ENCODE results near the gene JUN. TPM values are rescaled to one million over a fixed set of nuclear protein-coding genes. Genes with fewer than 3 reads are reported as not detected.
"Not testable (repeated sequence)": the region's sequence is repeated elsewhere in the genome, so short reads cannot be mapped to it uniquely, and the experiment has no call there.

Gene JUN
- total RNA-seq, 3 donors from 2014 or later, result 119 to 880 (median 379) TPM

GRCh38 chr1:58804853-58805565 lies 21.2 kb upstream of the JUN start:
- Histone ChIP-seq H3K36me3 (no peaks in the 10 kb centered on the region), H3K4me3 (no peak overlapping the region), H3K9me3 (no peaks in the 10 kb centered on the region), H3K4me1 (no peaks in the 10 kb centered on the region), H3K27ac (no peak overlapping the region), H3K27me3 (no peaks in the 10 kb centered on the region)
- TF ChIP-seq POLR2AphosphoS5 (IDR thresholded peaks at IDR 0.05) (no peak), CTCF (IDR thresholded peaks at IDR 0.05) (no peak), POLR2A (IDR thresholded peaks at IDR 0.05) (no peak)
- DNase-seq (ENCODE audit: low spot score in 2 of 2), result no peak
- intact Hi-C loops (cut with DNase I; ENCODE audit: low total_unique reads), result no loop called here

GRCh38 chr1:58803858-58804257 lies 20.0 kb upstream of the JUN start:
- TF ChIP-seq CTCF (IDR thresholded peaks at IDR 0.05), result no peak
- no peak for TF ChIP-seq POLR2AphosphoS5 (IDR thresholded peaks at IDR 0.05)
- no peak for TF ChIP-seq POLR2A (IDR thresholded peaks at IDR 0.05)
- intact Hi-C loops (cut with DNase I; ENCODE audit: low total_unique reads), result no loop called here
- no peak for DNase-seq (ENCODE audit: low spot score in 2 of 2)

GRCh38 chr1:58802640-58803399 lies 19.0 kb upstream of the JUN start:
- DNase-seq (ENCODE audit: low spot score in 2 of 2), result no peak
- no peak overlapping the region for H3K4me3 ChIP-seq
- no peaks in the 10 kb centered on the region for H3K36me3 ChIP-seq

More at GRCh38 chr1:58803858-58804257, 20.0 kb upstream of the JUN start:
- Histone ChIP-seq H3K4me1 (no peaks in the 10 kb centered on the region), H3K27me3 (no peaks in the 10 kb centered on the region), H3K36me3 (no peaks in the 10 kb centered on the region), H3K9me3 (no peaks in the 10 kb centered on the region), H3K4me3 (no peak overlapping the region), H3K27ac (no peak overlapping the region)

GRCh38 chr1:58801286-58801685 lies 17.4 kb upstream of the JUN start:
- DNase-seq (ENCODE audit: low spot score in 2 of 2); H3K27ac ChIP-seq; H3K36me3 ChIP-seq; intact Hi-C loops (cut with DNase I; ENCODE audit: low total_unique reads); H3K9me3 ChIP-seq; H3K4me3 ChIP-seq; H3K4me1 ChIP-seq; H3K27me3 ChIP-seq: not testable (repeated sequence)

More at GRCh38 chr1:58802640-58803399, 19.0 kb upstream of the JUN start:
- TF ChIP-seq CTCF (IDR thresholded peaks at IDR 0.05), result no peak
- TF ChIP-seq POLR2A (IDR thresholded peaks at IDR 0.05), result no peak
- no peak for TF ChIP-seq POLR2AphosphoS5 (IDR thresholded peaks at IDR 0.05)
- H3K9me3 ChIP-seq, result no peaks in the 10 kb centered on the region
- no peaks in the 10 kb centered on the region for H3K27me3 ChIP-seq
- intact Hi-C loops (cut with DNase I; ENCODE audit: low total_unique reads), result no loop called here
- H3K27ac ChIP-seq, result no peak overlapping the region
- no peaks in the 10 kb centered on the region for H3K4me1 ChIP-seq

- TF ChIP-seq POLR2AphosphoS5 (IDR thresholded peaks at IDR 0.05) (no peak), POLR2A (IDR thresholded peaks at IDR 0.05) (no peak), CTCF (IDR thresholded peaks at IDR 0.05) (no peak)
- H3K36me3 ChIP-seq, result no peaks in the 10 kb centered on the region
- H3K4me1 ChIP-seq, result no peaks in the 10 kb centered on the region
- H3K27ac ChIP-seq, result no peak overlapping the region
- intact Hi-C loops (cut with DNase I; ENCODE audit: low total_unique reads), result no loop called here
- no peak for DNase-seq (ENCODE audit: low spot score in 2 of 2)
- no peaks in the 10 kb centered on the region for H3K27me3 ChIP-seq
- H3K9me3 ChIP-seq, result no peaks in the 10 kb centered on the region
- no peak overlapping the region for H3K4me3 ChIP-seq
Observed at GRCh38 chr1:58799650-58800049, 15.8 kb upstream of the JUN start.

All from breast epithelium (tissue), 4 donors.